IPS DF 4.7 (cell line): ENCODE results near the gene AHNAK.
"Not testable (repeated sequence)": the region's sequence is repeated elsewhere in the genome, so short reads cannot be mapped to it uniquely, and the experiment has no call there.

Experiments used
- DNase-seq: peaks from one replicate; pipeline ENCODE4 v3.0.0-alpha.2; 2013; ENCODE audit warnings: low spot score; ENCODE audit errors: extremely low read depth

Gene AHNAK

GRCh38 chr11:62546244-62546928 is at the start of gene AHNAK:
TSS of gene AHNAK (minus strand) at chr11:62546806. CDS start at chr11:62536098, 10,708 bp downstream.
- DNase-seq, result no peak

- DNase-seq, result no peak
These were observed 48.5 kb upstream of the AHNAK start for GRCh38 chr11:62595124-62595523.

- DNase-seq, result no peak
These were observed 46.9 kb upstream of the AHNAK start for GRCh38 chr11:62593434-62594044.

GRCh38 chr11:62592989-62593421 is 46.4 kb upstream of the AHNAK start:
- DNase-seq, result no peak

GRCh38 chr11:62592146-62592815 is 45.7 kb upstream of the AHNAK start:
- DNase-seq, result no peak

GRCh38 chr11:62591448-62592145 is 45.0 kb upstream of the AHNAK start, which contains the start of gene TUT1:
TSS of gene TUT1 (minus strand) at chr11:62591523. CDS start at chr11:62591485, 38 bp downstream.
- DNase-seq, result peak; percentile 95

GRCh38 chr11:62588966-62589637 is 42.5 kb upstream of the AHNAK start:
- DNase-seq, result no peak

GRCh38 chr11:62585356-62585755 is 38.8 kb upstream of the AHNAK start:
- not testable (repeated sequence) for DNase-seq

GRCh38 chr11:62581735-62582134 is 35.1 kb upstream of the AHNAK start:
- not testable (repeated sequence) for DNase-seq

- DNase-seq, result no peak
These were observed 34.5 kb upstream of the AHNAK start for GRCh38 chr11:62580959-62581715.

GRCh38 chr11:62579252-62579651 is 32.6 kb upstream of the AHNAK start:
- no peak for DNase-seq

GRCh38 chr11:62578541-62578940 is 31.9 kb upstream of the AHNAK start:
- no peak for DNase-seq

GRCh38 chr11:62577046-62577714 is 30.6 kb upstream of the AHNAK start:
- DNase-seq, result no peak

- DNase-seq, result no peak
These were observed 29.2 kb upstream of the AHNAK start for GRCh38 chr11:62575837-62576236.

- DNase-seq, result no peak
These were observed 28.6 kb upstream of the AHNAK start for GRCh38 chr11:62575156-62575555.

GRCh38 chr11:62574363-62575071 is 27.9 kb upstream of the AHNAK start:
- DNase-seq, result no peak

GRCh38 chr11:62573592-62574362 is 27.2 kb upstream of the AHNAK start, which contains the start of gene EEF1G:
TSS of gene EEF1G (minus strand) at chr11:62573891. CDS start at chr11:62573842, 49 bp downstream.
- no peak for DNase-seq

- DNase-seq, result no peak
These were observed 26.5 kb upstream of the AHNAK start for GRCh38 chr11:62573006-62573591.
